Lung microvascular endothelial cell (primary cell): ENCODE data around the gene SH3PXD2B. TPM values are rescaled to one million over a fixed set of nuclear protein-coding genes. Genes with fewer than 3 reads are reported as not detected.

Experiments used
- DNase-seq, 2 donors: peaks; one replicate each; pipeline versions ENCODE4 v3.0.0 to v3.0.0-alpha.2; 2010; ENCODE audit warnings: low read depth in 2 of 2
- total RNA-seq: library from RNA; depleted of rRNA; stranded (reverse); fragments of >200 nt; gene quantifications from 2 replicates; pipeline ENCODE4 v1.2.1, GENCODE V29; 2014

SH3PXD2B gene
- total RNA-seq, 1 donor from 2014 or later, result 13.5 TPM

- no peak for DNase-seq
Measured at GRCh38 chr5:172278356-172278755, 176.0 kb downstream of the SH3PXD2B start.

- no peak for DNase-seq
Measured at GRCh38 chr5:172276214-172276613, 178.1 kb downstream of the SH3PXD2B start.

Other genes with a start within 250 kb of the SH3PXD2B start
- 14.7 and 15.5 TPM in 2 replicates for gene UBTD2, start 170.8 kb downstream of the SH3PXD2B start, total RNA-seq
- gene NEURL1B, start 186.7 kb upstream of the SH3PXD2B start, total RNA-seq, result 0.40 and 0.65 TPM in 2 replicates